Neural progenitor cell (in vitro differentiated cells): ENCODE data around the gene RIC3. TPM values are rescaled to one million over a fixed set of nuclear protein-coding genes. Genes with fewer than 3 reads are reported as not detected.
A peak's percentile ranks its signal among the peaks of the same experiment; 100 is the strongest.

Experiments used
- DNase-seq: peaks from one replicate; pipeline ENCODE4 v3.0.0-alpha.2; 2016; ENCODE audit warnings: low spot score
- H2AFZ ChIP-seq: fragments of 200-600 bp; sonication (generic); replicated peaks from 2 replicates; pipeline ENCODE4 v1.6.1; 2016; ENCODE audit warnings: antibody characterized with exemption
- H3F3A ChIP-seq: fragments of 200-600 bp; sonication (generic); 2 replicates; pipeline ENCODE4 v1.6.1; 2016; ENCODE audit warnings: antibody characterized with exemption, low read depth
- H3K27ac ChIP-seq: fragments of 200-600 bp; sonication (generic); 2 replicates; pipeline ENCODE4 v1.5.1; 2016; ENCODE audit warnings: mild to moderate bottlenecking
- H3K27me3 ChIP-seq: fragments of 200-600 bp; sonication (generic); 2 replicates; pipeline ENCODE4 v1.6.1; 2016; ENCODE audit warnings: mild to moderate bottlenecking, moderate library complexity
- H3K36me3 ChIP-seq: fragments of 200-600 bp; sonication (generic); 2 replicates; pipeline ENCODE4 v1.5.1; 2016
- H3K4me1 ChIP-seq: fragments of 200-600 bp; sonication (generic); 2 replicates; pipeline ENCODE4 v1.6.1; 2016; ENCODE audit warnings: mixed run types
- H3K4me2 ChIP-seq: fragments of 200-600 bp; sonication (generic); 2 replicates; pipeline ENCODE4 v1.6.1; 2016
- H3K4me3 ChIP-seq: fragments of 200-600 bp; sonication (generic); 2 replicates; pipeline ENCODE4 v1.5.1; 2016
- H3K79me2 ChIP-seq: fragments of 200-600 bp; sonication (generic); 2 replicates; pipeline ENCODE4 v1.6.1; 2016; ENCODE audit warnings: low read depth
- H3K9ac ChIP-seq: fragments of 200-600 bp; sonication (generic); 2 replicates; pipeline ENCODE4 v1.6.1; 2016
- H3K9me3 ChIP-seq: fragments of 200-600 bp; sonication (generic); 2 replicates; pipeline ENCODE4 v1.5.1; 2016; ENCODE audit warnings: low read depth
- H4K20me1 ChIP-seq: fragments of 200-600 bp; sonication (generic); 2 replicates; pipeline ENCODE4 v1.6.1; 2016; ENCODE audit warnings: low read depth
- H3K27ac Mint-ChIP-seq: 3 replicates; pipeline ENCODE4 v1.8.0; 2021; ENCODE audit warnings: mixed read lengths
- H3K27me3 Mint-ChIP-seq: 2 replicates; pipeline ENCODE4 v1.8.0; 2022; ENCODE audit warnings: low read depth, mild to moderate bottlenecking, inconsistent platforms, moderate library complexity, mixed read lengths; ENCODE audit not compliant: insufficient read depth
- H3K36me3 Mint-ChIP-seq: 3 replicates; pipeline ENCODE4 v1.8.0; 2021; ENCODE audit warnings: mixed read lengths
- H3K4me1 Mint-ChIP-seq: 3 replicates; pipeline ENCODE4 v1.8.0; 2021; ENCODE audit warnings: mixed read lengths
- H3K4me3 Mint-ChIP-seq: 3 replicates; pipeline ENCODE4 v1.8.0; 2021; ENCODE audit warnings: mild to moderate bottlenecking, moderate library complexity, mixed read lengths
- H3K9me3 Mint-ChIP-seq: 3 replicates; pipeline ENCODE4 v1.8.0; 2020; ENCODE audit warnings: mixed read lengths
- EZH2 ChIP-seq: fragments of 200-600 bp; sonication (generic); IDR thresholded peaks from 2 replicates; pipeline ENCODE4 v1.6.1; 2017; ENCODE audit warnings: antibody characterized with exemption, mild to moderate bottlenecking, moderate library complexity
- EZH2phosphoT487 ChIP-seq: fragments of 200-600 bp; sonication (generic); IDR thresholded peaks from 2 replicates; pipeline ENCODE4 v1.6.1; 2017; ENCODE audit warnings: antibody characterized with exemption
- total RNA-seq: library from RNA; depleted of rRNA; stranded (reverse); fragments of >200 nt; gene quantifications from 2 replicates; pipeline ENCODE4 v1.2.3, GENCODE V29; 2015; ENCODE audit warnings: low replicate concordance
- TF ChIP-seq, protein P1 (sequence below): fragments of 200-600 bp; sonication (generic); IDR thresholded peaks from 2 replicates; pipeline ENCODE4 v1.5.1; 2017; ENCODE audit warnings: antibody characterized with exemption, mild to moderate bottlenecking

The RIC3 gene
- total RNA-seq, 1 donor from 2014 or later = 33.7 TPM

DNA sequence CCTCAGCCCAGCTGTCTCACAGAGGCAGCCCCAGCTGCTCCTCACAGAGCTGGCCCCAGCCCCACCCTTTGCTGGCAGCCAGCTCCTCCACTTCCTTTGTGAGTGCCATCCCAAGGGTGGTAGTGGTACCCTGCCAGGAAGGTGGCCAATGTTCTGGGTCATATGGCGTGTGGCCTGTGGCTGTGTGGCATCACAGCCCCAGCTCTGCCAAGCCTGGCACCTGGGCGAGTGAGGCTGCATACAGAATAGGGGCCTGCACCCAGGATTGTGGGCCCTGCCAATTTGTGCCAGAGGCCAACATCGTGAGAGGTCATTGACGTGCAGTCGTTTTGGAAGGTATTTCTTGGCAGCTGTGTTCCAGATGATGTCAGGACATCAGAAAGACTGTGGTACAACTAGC is 77.1 kb downstream of the RIC3 start:
- Histone ChIP-seq H3K4me2 (no peak overlapping the region), H3K9me3 (no peaks in the 10 kb centered on the region), H3K27ac (no peak overlapping the region), H3K79me2 (peaks cover 12% of the 10 kb centered on the region), H3K4me3 (no peak overlapping the region), H4K20me1 (peaks cover 19% of the 10 kb centered on the region), H3K9ac (no peak overlapping the region), H3K4me1 (peaks cover 4% of the 10 kb centered on the region), H3K27me3 (no peaks in the 10 kb centered on the region), H3F3A (no peaks in the 10 kb centered on the region), H3K36me3 (no peaks in the 10 kb centered on the region), H2AFZ (no peak overlapping the region)
- no peak overlapping the region for H3K27ac Mint-ChIP-seq
- peaks cover 8% of the 10 kb centered on the region for H3K4me1 Mint-ChIP-seq
- no peaks in the 10 kb centered on the region for H3K9me3 Mint-ChIP-seq
- DNase-seq = no peak
- H3K27me3 Mint-ChIP-seq = peaks cover 10% of the 10 kb centered on the region
- peaks cover 9% of the 10 kb centered on the region for H3K36me3 Mint-ChIP-seq
- no peak for TF ChIP-seq EZH2
- TF ChIP-seq, protein P1, sequence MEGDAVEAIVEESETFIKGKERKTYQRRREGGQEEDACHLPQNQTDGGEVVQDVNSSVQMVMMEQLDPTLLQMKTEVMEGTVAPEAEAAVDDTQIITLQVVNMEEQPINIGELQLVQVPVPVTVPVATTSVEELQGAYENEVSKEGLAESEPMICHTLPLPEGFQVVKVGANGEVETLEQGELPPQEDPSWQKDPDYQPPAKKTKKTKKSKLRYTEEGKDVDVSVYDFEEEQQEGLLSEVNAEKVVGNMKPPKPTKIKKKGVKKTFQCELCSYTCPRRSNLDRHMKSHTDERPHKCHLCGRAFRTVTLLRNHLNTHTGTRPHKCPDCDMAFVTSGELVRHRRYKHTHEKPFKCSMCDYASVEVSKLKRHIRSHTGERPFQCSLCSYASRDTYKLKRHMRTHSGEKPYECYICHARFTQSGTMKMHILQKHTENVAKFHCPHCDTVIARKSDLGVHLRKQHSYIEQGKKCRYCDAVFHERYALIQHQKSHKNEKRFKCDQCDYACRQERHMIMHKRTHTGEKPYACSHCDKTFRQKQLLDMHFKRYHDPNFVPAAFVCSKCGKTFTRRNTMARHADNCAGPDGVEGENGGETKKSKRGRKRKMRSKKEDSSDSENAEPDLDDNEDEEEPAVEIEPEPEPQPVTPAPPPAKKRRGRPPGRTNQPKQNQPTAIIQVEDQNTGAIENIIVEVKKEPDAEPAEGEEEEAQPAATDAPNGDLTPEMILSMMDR = no peak
- no peak for TF ChIP-seq EZH2phosphoT487
- H3K4me3 Mint-ChIP-seq = no peak overlapping the region

- H3K27me3 ChIP-seq = no peaks in the 10 kb centered on the region
- H3K4me1 Mint-ChIP-seq = peaks cover 14% of the 10 kb centered on the region
- no peaks in the 10 kb centered on the region for H3K9me3 Mint-ChIP-seq
- no peak overlapping the region for H3K4me2 ChIP-seq
- peak overlapping the region; percentile 74 for H3K27ac Mint-ChIP-seq
- no peak overlapping the region for H3K4me3 Mint-ChIP-seq
- no peak for TF ChIP-seq EZH2phosphoT487
- TF ChIP-seq, protein P1 = peak; percentile 75
- peaks cover 5% of the 10 kb centered on the region for H3K4me1 ChIP-seq
- H3K4me3 ChIP-seq = no peak overlapping the region
- no peak overlapping the region for H2AFZ ChIP-seq
- no peak overlapping the region for H3K27ac ChIP-seq
- H4K20me1 ChIP-seq = peaks cover 27% of the 10 kb centered on the region
- H3K79me2 ChIP-seq = peaks cover 20% of the 10 kb centered on the region
- H3F3A ChIP-seq = no peaks in the 10 kb centered on the region
- H3K9ac ChIP-seq = no peak overlapping the region
- peaks cover 5% of the 10 kb centered on the region for H3K27me3 Mint-ChIP-seq
- DNase-seq = peak; percentile 91
- H3K9me3 ChIP-seq = no peaks in the 10 kb centered on the region
- H3K36me3 ChIP-seq = no peaks in the 10 kb centered on the region
- H3K36me3 Mint-ChIP-seq = no peaks in the 10 kb centered on the region
These were observed 78.1 kb downstream of the RIC3 start for GRCh38 chr11:8090756-8091155.

GRCh38 chr11:8089791-8090510 is 78.9 kb downstream of the RIC3 start:
- TF ChIP-seq, protein P1 = no peak
- no peak for TF ChIP-seq EZH2phosphoT487
- TF ChIP-seq EZH2 = no peak
- H3K36me3 Mint-ChIP-seq = no peaks in the 10 kb centered on the region
- no peak for DNase-seq

More at GRCh38 chr11:8089791-8090510, 78.9 kb downstream of the RIC3 start:
- Histone ChIP-seq H2AFZ (no peak overlapping the region), H3K9me3 (no peaks in the 10 kb centered on the region), H3K9ac (no peak overlapping the region), H3K79me2 (peaks cover 28% of the 10 kb centered on the region), H4K20me1 (peaks cover 35% of the 10 kb centered on the region), H3K4me3 (no peak overlapping the region), H3K27ac (no peak overlapping the region), H3K36me3 (no peaks in the 10 kb centered on the region), H3K4me1 (peaks cover 11% of the 10 kb centered on the region), H3K27me3 (no peaks in the 10 kb centered on the region), H3K4me2 (no peak overlapping the region), H3F3A (no peaks in the 10 kb centered on the region)
- Mint-ChIP-seq H3K4me1 (peaks cover 19% of the 10 kb centered on the region), H3K9me3 (no peaks in the 10 kb centered on the region), H3K4me3 (no peak overlapping the region), H3K27me3 (peaks cover 5% of the 10 kb centered on the region), H3K27ac (no peak overlapping the region)
